K562 (cell line): ENCODE data around the gene YTHDC1. TPM values are rescaled to one million over a fixed set of nuclear protein-coding genes. Genes with fewer than 3 reads are reported as not detected.

Source experiments
- ATAC-seq: fragments of 200-7000 bp; cut with Tn5 transposase; 3 replicates; pipeline ENCODE4 v1.9.1; 2020; ENCODE audit warnings: moderate library complexity
- BruUV-seq: library from RNA; stranded (reverse); fragments of 400-500 nt; replicated peaks from 2 replicates; lab custom pipeline; 2021; lab: Mats Ljungman, UMichigan
- CTCF ChIA-PET: fragments of 300-600 bp; formaldehyde crosslinking; extraction: SDS; loops from one replicate; lab custom pipeline; 2021; ENCODE audit warnings: low intra/inter-chr PET ratio; lab: Yijun Ruan, JAX
- POLR2A ChIA-PET: fragments of 300-600, 350-650 bp; sonication (Branson Sonifier 250); formaldehyde crosslinking; extraction: SDS; loops from one replicate; lab custom pipeline; 2021; ENCODE audit warnings: antibody characterized with exemption, inconsistent platforms; lab: Yijun Ruan, JAX
- DNase-seq, 4 experiments: peaks; one replicate each; pipeline versions ENCODE4 v3.0.0 to v3.0.0-alpha.2; 2011 to 2018; ENCODE audit warnings: low spot score in 3 of 4, mixed read lengths in 3 of 4; ENCODE audit errors: extremely low read depth in 1 of 4
- FAIRE-seq: peaks from 2 replicates; lab custom pipeline; 2011; peaks lifted over from hg19 to GRCh38; lab: Jason Lieb, UNC
- H2AFZ ChIP-seq: 2 replicates; pipeline ENCODE4 v1.6.0; 2011; ENCODE audit warnings: low read depth, low read length, control low read depth, inconsistent platforms
- H3K27ac ChIP-seq: fragments of 200-600 bp; 3 replicates; pipeline ENCODE4 v1.8.0; 2011; ENCODE audit warnings: low read depth, mild to moderate bottlenecking, control low read depth, inconsistent platforms, low read length, moderate library complexity, mixed read lengths; ENCODE audit errors: extremely low read depth
- H3K27me3 ChIP-seq, 2 experiments: fragments of 300-600 bp in 1 of 2; 2 replicates in 1 of 2; 3 replicates in 1 of 2; pipeline versions ENCODE4 v1.6.0 to v1.8.0; 2011; ENCODE audit warnings: inconsistent platforms in 2 of 2, low read length in 2 of 2, mild to moderate bottlenecking in 1 of 2, mixed read lengths in 1 of 2, moderate library complexity in 1 of 2; ENCODE audit not compliant: control insufficient read depth in 2 of 2, insufficient read depth in 2 of 2
- H3K36me3 ChIP-seq: fragments of 300-600 bp; 3 replicates; pipeline ENCODE4 v1.8.0; 2011; ENCODE audit warnings: mild to moderate bottlenecking, low read length, inconsistent platforms; ENCODE audit not compliant: control insufficient read depth, insufficient read depth
- H3K4me1 ChIP-seq, 2 experiments: fragments of 200-600 bp in 1 of 2; replicated peaks in 1 of 2; 2 replicates in 1 of 2; 3 replicates in 1 of 2; pipeline versions ENCODE4 v1.5.1 to v1.8.0; 2011; ENCODE audit warnings: inconsistent platforms in 2 of 2, low read length in 2 of 2, mild to moderate bottlenecking in 1 of 2, mixed read lengths in 1 of 2, moderate library complexity in 1 of 2; ENCODE audit not compliant: control insufficient read depth in 2 of 2, insufficient read depth in 2 of 2
- H3K4me2 ChIP-seq: 2 replicates; pipeline ENCODE4 v1.6.1; 2011; ENCODE audit warnings: low read length, control low read depth, inconsistent platforms, mixed read lengths; ENCODE audit not compliant: insufficient read depth
- H3K4me3 ChIP-seq: fragments of 200-600 bp; sonication (generic), shearing (Covaris generic); 2 replicates; pipeline ENCODE4 v1.5.1; 2016; ENCODE audit warnings: control low read depth, inconsistent platforms
- H3K79me2 ChIP-seq: fragments of 200-600 bp; 3 replicates; pipeline ENCODE4 v1.8.0; 2011; ENCODE audit warnings: low read length, inconsistent platforms; ENCODE audit not compliant: control insufficient read depth, insufficient read depth
- H3K9ac ChIP-seq, 2 experiments: 2 replicates each; pipeline versions ENCODE4 v1.6.0 to v1.6.1; 2011; ENCODE audit warnings: low read depth in 2 of 2, low read length in 2 of 2, control low read depth in 1 of 2, inconsistent platforms in 1 of 2, mild to moderate bottlenecking in 1 of 2, mixed read lengths in 1 of 2; ENCODE audit not compliant: insufficient read depth in 1 of 2
- H3K9me1 ChIP-seq: one replicate; pipeline ENCODE4 v1.6.0; 2011; ENCODE audit warnings: inconsistent platforms, mild to moderate bottlenecking, low read length, moderate library complexity; ENCODE audit not compliant: control insufficient read depth, insufficient read depth
- H3K9me3 ChIP-seq: replicated peaks from 2 replicates; pipeline ENCODE4 v1.5.1; 2011; ENCODE audit warnings: low read depth, low read length, inconsistent platforms; ENCODE audit not compliant: control insufficient read depth, insufficient read depth
- H4K20me1 ChIP-seq: replicated peaks from 2 replicates; pipeline ENCODE4 v1.6.1; 2011; ENCODE audit warnings: low read length, inconsistent platforms, mixed read lengths; ENCODE audit not compliant: control insufficient read depth, insufficient read depth
- DACH1 ChIP-seq: fragments of 450-650 bp; IDR thresholded peaks from 2 replicates; pipeline ENCODE4 v1.6.1; 2018; ENCODE audit not compliant: partially characterized antibody
- E2F6 ChIP-seq, 2 experiments: IDR thresholded peaks; 2 replicates each; pipeline ENCODE4 v1.6.1; 2011; ENCODE audit warnings: borderline replicate concordance in 1 of 2, control low read depth in 1 of 2, low read depth in 1 of 2, low read length in 1 of 2, mild to moderate bottlenecking in 1 of 2, mixed read lengths in 1 of 2, moderate library complexity in 1 of 2; ENCODE audit not compliant: insufficient read depth in 1 of 2, insufficient read length in 1 of 2, poor library complexity in 1 of 2, severe bottlenecking in 1 of 2; ENCODE audit errors: extremely low read depth in 1 of 2
- EP400 ChIP-seq: fragments of 450-650 bp; IDR thresholded peaks from 2 replicates; pipeline ENCODE4 v1.6.1; 2017; ENCODE audit warnings: antibody characterized with exemption, mild to moderate bottlenecking, moderate library complexity
- HIVEP1 ChIP-seq: fragments of 250-450 bp; sonication (Bioruptor Pico); IDR thresholded peaks from 2 replicates; pipeline ENCODE4 v1.4.0; 2020; ENCODE audit warnings: mild to moderate bottlenecking
- HNRNPK ChIP-seq: fragments of 200-400 bp; formaldehyde crosslinking; IDR thresholded peaks from one replicate; pipeline ENCODE4 v1.6.1; 2018; ENCODE audit warnings: mild to moderate bottlenecking, low read depth, low read length; ENCODE audit not compliant: poor library complexity, severe bottlenecking
- MAFF ChIP-seq: IDR thresholded peaks from 2 replicates; pipeline ENCODE4 v1.6.1; 2012; ENCODE audit warnings: low read length, improper control_type of control experiment
- PHB2 ChIP-seq: fragments of 450-650 bp; IDR thresholded peaks from 2 replicates; pipeline ENCODE4 v1.6.1; 2017; ENCODE audit warnings: low read depth
- SRSF9 ChIP-seq: fragments of 200-400 bp; formaldehyde crosslinking; IDR thresholded peaks from 2 replicates; pipeline ENCODE4 v1.6.1; 2017; ENCODE audit warnings: low read depth, low read length, borderline replicate concordance
- ZNF407 ChIP-seq: fragments of 450-650 bp; IDR thresholded peaks from 2 replicates; pipeline ENCODE4 v1.6.1; 2016; ENCODE audit warnings: low read depth
- ZSCAN32 ChIP-seq: fragments of 450-650 bp; formaldehyde crosslinking; IDR thresholded peaks from 2 replicates; pipeline ENCODE4 v1.4.0; 2020; ENCODE audit warnings: mild to moderate bottlenecking, moderate library complexity
- WGBS: fragments of 100-300 bp; shearing (Covaris generic); methylation state at CpG from one replicate; pipeline ENCODE4 v1.1.6; 2016; ENCODE audit warnings: low coverage, mixed read lengths; ENCODE audit not compliant: insufficient coverage; ENCODE audit errors: missing lambda C conversion rate; 5-methylcytosine and 5-hydroxymethylcytosine counted together
- in situ Hi-C: fragments of 300-500 bp; cut with MboI; formaldehyde crosslinking; loops from 4 replicates; pipeline ENCODE4 v1.15.0; 2018; ENCODE audit warnings: inconsistent platforms, mixed read lengths
- intact Hi-C: fragments of 100-400 bp; cut with micrococcal nuclease; formaldehyde crosslinking; loops from 2 replicates; pipeline ENCODE4 v1.14.2; 2022
- polyA plus RNA-seq, 8 experiments: library from polyadenylated mRNA; depleted of rRNA in 4 of 8; stranded (reverse) in 5 of 8; unstranded in 3 of 8; fragments of >200 nt; fragmentation: Nextera tagmentation in 2 of 8; fragmentation: Illumina TruSeq in 1 of 8; extraction: Ambion mirVana in 2 of 8; extraction: Trizol in 1 of 8; gene quantifications; 2 replicates each; pipeline versions ENCODE4 v1.2.1 to v1.2.3, GENCODE V29; 2011 to 2014; ENCODE audit warnings: inconsistent platforms in 1 of 8, missing spikeins in 1 of 8
- total RNA-seq, 7 experiments: library from RNA; depleted of rRNA in 6 of 7; stranded (reverse); fragments of >200 nt in 6 of 7; fragmentation: Illumina TruSeq in 2 of 7; extraction: Trizol in 2 of 7; gene quantifications; 2 replicates each; pipeline versions ENCODE4 v1.2.1 to v1.2.3, GENCODE V29; 2011 to 2021; ENCODE audit warnings: low replicate concordance in 1 of 7
- TF ChIP-seq, protein P1 (sequence below): sonication (generic); formaldehyde crosslinking; IDR thresholded peaks from 2 replicates; pipeline ENCODE4 v1.8.1; 2023; ENCODE audit warnings: mild to moderate bottlenecking, missing genetic modification reagents

Gene YTHDC1
- total and polyA plus RNA-seq, 9 of the 15 experiments (the other 6 are each of a cell fraction or from before 2014, with no cell fraction given), result 9.8 to 65.4 (median 51.7) TPM

DNA sequence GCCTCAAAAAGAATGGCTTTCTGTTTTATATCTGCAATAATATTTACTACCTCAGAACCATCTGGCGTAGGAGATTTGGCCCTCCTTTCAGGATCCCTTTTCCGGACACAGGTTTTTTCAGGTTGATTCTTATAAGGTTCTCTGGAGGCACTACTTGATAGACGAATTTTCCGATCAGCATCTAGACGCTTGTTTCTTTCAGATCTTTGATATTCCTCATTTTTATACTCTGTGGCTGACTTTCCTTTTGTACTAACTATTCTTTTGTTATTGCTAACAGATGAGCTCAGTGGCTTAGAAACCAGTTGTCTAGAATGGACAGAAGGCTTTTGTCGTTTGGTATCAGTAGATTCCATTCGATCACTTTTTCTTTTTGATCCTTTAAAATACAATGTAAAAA, 12.4 kb downstream of the YTHDC1 start:
- Histone ChIP-seq H2AFZ (no peak overlapping the region), H3K27ac (no peak overlapping the region), H3K9me3 (no peaks in the 10 kb centered on the region), H3K9me1 (peaks cover 3% of the 10 kb centered on the region), H3K4me3 (no peak overlapping the region), H3K4me1 (no peaks in the 10 kb centered on the region; a peak in 1 of 5 replicates), H3K27me3 (no peaks in the 10 kb centered on the region), H3K4me2 (no peak overlapping the region), H3K36me3 (peaks cover 50% of the 10 kb centered on the region), H4K20me1 (peaks cover 16% of the 10 kb centered on the region), H3K9ac (no peak overlapping the region), H3K79me2 (peaks cover 58% of the 10 kb centered on the region)
- 89% methylated on average over 7 of the region's 7 CpGs for WGBS
- CTCF ChIA-PET, result no interaction called here
- no peak for FAIRE-seq
- in situ Hi-C loops (no loop called here), intact Hi-C loops (no loop called here)
- DNase-seq, result no peak
- POLR2A ChIA-PET, result no interaction called here
- BruUV-seq, result no TSS peak
- ATAC-seq, result no peak
- TF ChIP-seq EP400 (no peak), PHB2 (no peak), DACH1 (no peak), SRSF9 (no peak), E2F6 (IDR thresholded peaks at IDR 0.05; ENCODE audit: borderline replicate concordance in 1 of 2, extremely low read depth in 1 of 2, insufficient read depth in 1 of 2, insufficient read length in 1 of 2, low read depth in 1 of 2, low read length in 1 of 2, poor library complexity in 1 of 2, severe bottlenecking in 1 of 2) (no peak), MAFF (no peak), ZSCAN32 (CRISPR knock-in tag) (no peak), HNRNPK (no peak), HIVEP1 (no peak), ZNF407 (no peak)
- TF ChIP-seq, protein P1, sequence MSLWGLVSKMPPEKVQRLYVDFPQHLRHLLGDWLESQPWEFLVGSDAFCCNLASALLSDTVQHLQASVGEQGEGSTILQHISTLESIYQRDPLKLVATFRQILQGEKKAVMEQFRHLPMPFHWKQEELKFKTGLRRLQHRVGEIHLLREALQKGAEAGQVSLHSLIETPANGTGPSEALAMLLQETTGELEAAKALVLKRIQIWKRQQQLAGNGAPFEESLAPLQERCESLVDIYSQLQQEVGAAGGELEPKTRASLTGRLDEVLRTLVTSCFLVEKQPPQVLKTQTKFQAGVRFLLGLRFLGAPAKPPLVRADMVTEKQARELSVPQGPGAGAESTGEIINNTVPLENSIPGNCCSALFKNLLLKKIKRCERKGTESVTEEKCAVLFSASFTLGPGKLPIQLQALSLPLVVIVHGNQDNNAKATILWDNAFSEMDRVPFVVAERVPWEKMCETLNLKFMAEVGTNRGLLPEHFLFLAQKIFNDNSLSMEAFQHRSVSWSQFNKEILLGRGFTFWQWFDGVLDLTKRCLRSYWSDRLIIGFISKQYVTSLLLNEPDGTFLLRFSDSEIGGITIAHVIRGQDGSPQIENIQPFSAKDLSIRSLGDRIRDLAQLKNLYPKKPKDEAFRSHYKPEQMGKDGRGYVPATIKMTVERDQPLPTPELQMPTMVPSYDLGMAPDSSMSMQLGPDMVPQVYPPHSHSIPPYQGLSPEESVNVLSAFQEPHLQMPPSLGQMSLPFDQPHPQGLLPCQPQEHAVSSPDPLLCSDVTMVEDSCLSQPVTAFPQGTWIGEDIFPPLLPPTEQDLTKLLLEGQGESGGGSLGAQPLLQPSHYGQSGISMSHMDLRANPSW (CRISPR knock-in tag), result no peak
